Loucy (cell line): ENCODE results near the gene ASB1.

ENCODE experiments used
- H2AFZ ChIP-seq: fragments of 200-600 bp; sonication (generic); 2 replicates; pipeline ENCODE4 v1.6.0; 2016; ENCODE audit warnings: antibody characterized with exemption, mild to moderate bottlenecking, low read length, moderate library complexity
- H3F3A ChIP-seq: fragments of 200-600 bp; 2 replicates; pipeline ENCODE4 v1.6.0; 2016; ENCODE audit warnings: antibody characterized with exemption, low read depth, mild to moderate bottlenecking
- H3K27me3 ChIP-seq: fragments of 200-600 bp; sonication (generic); 2 replicates; pipeline ENCODE4 v1.6.1; 2014; ENCODE audit warnings: low read length, mild to moderate bottlenecking; ENCODE audit not compliant: insufficient read depth, poor library complexity, severe bottlenecking
- H3K36me3 ChIP-seq: fragments of 200-600 bp; sonication (generic); 2 replicates; pipeline ENCODE4 v1.6.1; 2016; ENCODE audit warnings: low read length; ENCODE audit not compliant: insufficient read depth
- H3K4me1 ChIP-seq: fragments of 200-600 bp; sonication (generic); 2 replicates; pipeline ENCODE4 v1.5.1; 2014; ENCODE audit warnings: low read length, mild to moderate bottlenecking; ENCODE audit not compliant: insufficient read depth, poor library complexity, severe bottlenecking
- H3K4me2 ChIP-seq: fragments of 200-600 bp; sonication (generic); 2 replicates; pipeline ENCODE4 v1.6.0; 2014; ENCODE audit warnings: antibody characterized with exemption, low read length, low read depth, mild to moderate bottlenecking; ENCODE audit not compliant: poor library complexity, severe bottlenecking
- H3K4me3 ChIP-seq: fragments of 200-600 bp; sonication (generic); 2 replicates; pipeline ENCODE4 v1.5.1; 2014; ENCODE audit warnings: low read length, mild to moderate bottlenecking, mixed read lengths; ENCODE audit not compliant: poor library complexity, severe bottlenecking
- H3K79me2 ChIP-seq: fragments of 200-600 bp; sonication (generic); 2 replicates; pipeline ENCODE4 v1.6.1; 2014; ENCODE audit warnings: low read length; ENCODE audit not compliant: insufficient read depth
- H3K9ac ChIP-seq: fragments of 200-600 bp; sonication (generic); 2 replicates; pipeline ENCODE4 v1.6.0; 2014; ENCODE audit warnings: mild to moderate bottlenecking, low read depth, low read length, moderate library complexity; ENCODE audit not compliant: poor library complexity, severe bottlenecking
- H3K9me2 ChIP-seq: fragments of 200-600 bp; sonication (generic); replicated peaks from 2 replicates; pipeline ENCODE4 v1.6.1; 2016; ENCODE audit warnings: low read depth, low read length, mixed read lengths
- H3K9me3 ChIP-seq: fragments of 200-600 bp; sonication (generic); 2 replicates; pipeline ENCODE4 v1.6.1; 2014; ENCODE audit warnings: mild to moderate bottlenecking, antibody characterized with exemption, low read length, low read depth; ENCODE audit not compliant: insufficient read depth
- H4K20me1 ChIP-seq: fragments of 200-600 bp; sonication (generic); 2 replicates; pipeline ENCODE4 v1.6.0; 2014; ENCODE audit warnings: antibody characterized with exemption, low read length, mild to moderate bottlenecking; ENCODE audit not compliant: insufficient read depth, poor library complexity, severe bottlenecking
- CTCF ChIP-seq: fragments of 200-600 bp; sonication (generic); conservative IDR thresholded peaks from 2 replicates; pipeline ENCODE4 v1.5.1; 2014; ENCODE audit warnings: mild to moderate bottlenecking, antibody characterized with exemption, low read length
- EZH2phosphoT487 ChIP-seq: fragments of 200-600 bp; IDR thresholded peaks from 2 replicates; pipeline ENCODE4 v1.6.1; 2018; ENCODE audit warnings: antibody characterized with exemption, mild to moderate bottlenecking, moderate library complexity, borderline replicate concordance

Gene ASB1

GRCh38 chr2:238380336-238380735, 46.4 kb upstream of the ASB1 start:
- peaks cover 66% of the 10 kb centered on the region for H3K4me1 ChIP-seq
- no peaks in the 10 kb centered on the region for H3K9me2 ChIP-seq
- H3K36me3 ChIP-seq, result peaks cover 6% of the 10 kb centered on the region; the same call in 1 of the 2 replicates
- peak overlapping the region; percentile 66 for H3K4me2 ChIP-seq
- no peak overlapping the region for H2AFZ ChIP-seq
- H3K9me3 ChIP-seq, result no peaks in the 10 kb centered on the region
- no peaks in the 10 kb centered on the region for H4K20me1 ChIP-seq
- TF ChIP-seq EZH2phosphoT487, result no peak
- no peak for TF ChIP-seq CTCF
- peaks cover 6% of the 10 kb centered on the region for H3F3A ChIP-seq
- no peaks in the 10 kb centered on the region for H3K79me2 ChIP-seq
- H3K9ac ChIP-seq, result peak overlapping the region; percentile 36
- H3K27me3 ChIP-seq, result no peaks in the 10 kb centered on the region
- H3K4me3 ChIP-seq, result no peak overlapping the region

- Histone ChIP-seq H3K36me3 (peaks cover 6% of the 10 kb centered on the region; the same call in 1 of the 2 replicates), H3K4me2 (peak overlapping the region; percentile 66), H3K9ac (peak overlapping the region; percentile 36), H3K9me2 (no peaks in the 10 kb centered on the region), H3F3A (peaks cover 6% of the 10 kb centered on the region), H3K79me2 (no peaks in the 10 kb centered on the region), H3K27me3 (no peaks in the 10 kb centered on the region), H3K4me1 (peaks cover 65% of the 10 kb centered on the region), H3K4me3 (no peak overlapping the region), H3K9me3 (no peaks in the 10 kb centered on the region), H2AFZ (no peak overlapping the region), H4K20me1 (no peaks in the 10 kb centered on the region)
- TF ChIP-seq EZH2phosphoT487 (no peak), CTCF (no peak)
Measured at GRCh38 chr2:238380785-238381184, 45.9 kb upstream of the ASB1 start.

- H3K27me3 ChIP-seq, result no peaks in the 10 kb centered on the region
- TF ChIP-seq CTCF (no peak), EZH2phosphoT487 (no peak)
- no peak overlapping the region for H3K9ac ChIP-seq
- no peak overlapping the region for H3K4me3 ChIP-seq
- peaks cover 57% of the 10 kb centered on the region for H3K4me1 ChIP-seq
- peaks cover 6% of the 10 kb centered on the region for H3F3A ChIP-seq
- H3K79me2 ChIP-seq, result no peaks in the 10 kb centered on the region
- peaks cover 6% of the 10 kb centered on the region; the same call in 1 of the 2 replicates for H3K36me3 ChIP-seq
- no peaks in the 10 kb centered on the region for H4K20me1 ChIP-seq
- H3K9me2 ChIP-seq, result no peaks in the 10 kb centered on the region
- no peak overlapping the region for H3K4me2 ChIP-seq
- no peak overlapping the region for H2AFZ ChIP-seq
- H3K9me3 ChIP-seq, result no peaks in the 10 kb centered on the region
Measured at GRCh38 chr2:238381341-238382115, 45.2 kb upstream of the ASB1 start.
